ENCODE results near the gene SRPK3.

SRPK3 gene

GRCh38 chrX:153771415-153772315, 9.2 kb upstream of the SRPK3 start:
- no peak for DNase-seq

- DNase-seq, result no peak
These were observed 8.3 kb upstream of the SRPK3 start for GRCh38 chrX:153772316-153773217.

- DNase-seq, result no peak
These were observed 7.6 kb upstream of the SRPK3 start for GRCh38 chrX:153773218-153773611.

- no peak for DNase-seq
These were observed 6.9 kb upstream of the SRPK3 start for GRCh38 chrX:153773741-153774575.

- DNase-seq, result no peak
These were observed 6.1 kb upstream of the SRPK3 start for GRCh38 chrX:153774576-153775292.

GRCh38 chrX:153775293-153776119, 5.3 kb upstream of the SRPK3 start:
- no peak for DNase-seq

- DNase-seq, result no peak
These were observed 4.7 kb upstream of the SRPK3 start for GRCh38 chrX:153776120-153776599.

- DNase-seq, result no peak
These were observed 4.2 kb upstream of the SRPK3 start for GRCh38 chrX:153776611-153777045.

- DNase-seq, result no peak
These were observed 3.4 kb upstream of the SRPK3 start for GRCh38 chrX:153777261-153778090.

- no peak for DNase-seq
These were observed 2.7 kb upstream of the SRPK3 start for GRCh38 chrX:153778181-153778580.

- DNase-seq, result peak; percentile 17
These were observed 2.1 kb upstream of the SRPK3 start for GRCh38 chrX:153778684-153779101.

- peak; percentile 8 for DNase-seq
These were observed 757 bp upstream of the SRPK3 start for GRCh38 chrX:153779891-153780677.

- no peak for DNase-seq
These were observed 697 bp downstream of the SRPK3 start for GRCh38 chrX:153781428-153782047.

GRCh38 chrX:153782313-153782712, 1.5 kb downstream of the SRPK3 start:
- DNase-seq, result no peak

- no peak for DNase-seq
These were observed 2.0 kb downstream of the SRPK3 start for GRCh38 chrX:153782871-153783270.

GRCh38 chrX:153783378-153784013, 2.7 kb downstream of the SRPK3 start:
- DNase-seq, result no peak

- no peak for DNase-seq
These were observed 3.6 kb downstream of the SRPK3 start for GRCh38 chrX:153784325-153784967.

- DNase-seq, result no peak
These were observed 5.8 kb downstream of the SRPK3 start for GRCh38 chrX:153786669-153787068.
